H1 (cell line): ENCODE measurements around the gene DDX31. TPM values are rescaled to one million over a fixed set of nuclear protein-coding genes. Genes with fewer than 3 reads are reported as not detected.

Experiments used
- CTCF ChIA-PET: fragments of 300-600 bp; sonication (Branson Sonifier 250); formaldehyde crosslinking; loops from one replicate; lab custom pipeline; 2021; ENCODE audit not compliant: partially characterized antibody; lab: Charles Lee
- POLR2A ChIA-PET: fragments of 300-600 bp; sonication (Branson Sonifier 250); formaldehyde crosslinking; loops from one replicate; lab custom pipeline; 2021; ENCODE audit warnings: inconsistent platforms; ENCODE audit not compliant: partially characterized antibody; lab: Charles Lee
- DNase-seq, 2 experiments: peaks; one replicate each; pipeline versions ENCODE4 v3.0.0 to v3.0.0-alpha.2; 2010 to 2022; ENCODE audit warnings: low spot score in 2 of 2, low read depth in 1 of 2, mixed read lengths in 1 of 2
- FAIRE-seq: peaks from 2 replicates; lab custom pipeline; 2011; peaks lifted over from hg19 to GRCh38; lab: Jason Lieb, UNC
- H2AFZ ChIP-seq: 2 replicates; pipeline ENCODE4 v1.8.1; 2012; ENCODE audit warnings: low read length, inconsistent platforms
- H2AK5ac ChIP-seq: 2 replicates; pipeline ENCODE4 v1.6.1; 2013; ENCODE audit warnings: low read depth, low read length
- H2BK120ac ChIP-seq: replicated peaks from 2 replicates; pipeline ENCODE3; 2013; ENCODE audit warnings: low read depth, low read length, inconsistent platforms
- H2BK12ac ChIP-seq: 2 replicates; pipeline ENCODE4 v1.6.1; 2013; ENCODE audit warnings: low read depth, low read length
- H2BK15ac ChIP-seq: 2 replicates; pipeline ENCODE4 v1.6.1; 2013; ENCODE audit warnings: low read length
- H2BK20ac ChIP-seq: 2 replicates; pipeline ENCODE4 v1.6.1; 2013; ENCODE audit warnings: low read length
- H2BK5ac ChIP-seq: 2 replicates; pipeline ENCODE4 v1.6.1; 2013; ENCODE audit warnings: low read depth, low read length
- H3K14ac ChIP-seq: 2 replicates; pipeline ENCODE4 v1.6.1; 2013; ENCODE audit warnings: inconsistent platforms; ENCODE audit not compliant: insufficient read length
- H3K18ac ChIP-seq: 2 replicates; pipeline ENCODE4 v1.6.1; 2013; ENCODE audit warnings: low read length; ENCODE audit errors: extremely low read depth
- H3K23ac ChIP-seq: 2 replicates; pipeline ENCODE4 v1.6.1; 2013; ENCODE audit warnings: inconsistent platforms; ENCODE audit not compliant: insufficient read length
- H3K23me2 ChIP-seq: 2 replicates; pipeline ENCODE4 v1.6.1; 2013; ENCODE audit warnings: low read depth, low read length
- H3K27ac ChIP-seq: 2 replicates; pipeline ENCODE4 v1.6.1; 2011; ENCODE audit warnings: low read depth, low read length, inconsistent platforms
- H3K27me3 ChIP-seq, 4 experiments: replicated peaks in 1 of 4; 1 replicate in 1 of 4; 2 replicates in 3 of 4; pipeline versions ENCODE4 v1.6.1 to v1.8.1; 2011 to 2013; ENCODE audit warnings: low read length in 3 of 4, mild to moderate bottlenecking in 3 of 4, inconsistent platforms in 2 of 4, mixed read lengths in 2 of 4, moderate library complexity in 1 of 4; ENCODE audit not compliant: control insufficient read depth in 3 of 4, insufficient read depth in 3 of 4; ENCODE audit errors: extremely low read depth in 1 of 4
- H3K36me3 ChIP-seq, 4 experiments: 2 replicates each; pipeline versions ENCODE4 v1.6.1 to v1.8.1; 2011 to 2013; ENCODE audit warnings: mild to moderate bottlenecking in 4 of 4, low read length in 3 of 4, moderate library complexity in 2 of 4, control low read depth in 1 of 4, inconsistent platforms in 1 of 4; ENCODE audit not compliant: insufficient read depth in 4 of 4, control insufficient read depth in 2 of 4
- H3K4ac ChIP-seq: replicated peaks from 2 replicates; pipeline ENCODE3; 2013; ENCODE audit warnings: low read length, low read depth, mixed read lengths, inconsistent platforms; ENCODE audit not compliant: insufficient read length
- H3K4me1 ChIP-seq, 4 experiments: replicated peaks in 1 of 4; 1 replicate in 1 of 4; 2 replicates in 3 of 4; pipeline versions ENCODE4 v1.6.1 to v1.8.1; 2011 to 2013; ENCODE audit warnings: low read length in 3 of 4, inconsistent platforms in 2 of 4, mixed read lengths in 1 of 4; ENCODE audit not compliant: insufficient read depth in 4 of 4, control insufficient read depth in 3 of 4
- H3K4me2 ChIP-seq, 2 experiments: 2 replicates each; pipeline versions ENCODE4 v1.6.1 to v1.8.1; 2011 to 2013; ENCODE audit warnings: low read depth in 2 of 2, low read length in 2 of 2, control low read depth in 1 of 2, inconsistent platforms in 1 of 2, mild to moderate bottlenecking in 1 of 2; ENCODE audit not compliant: insufficient read depth in 1 of 2
- H3K4me3 ChIP-seq, 4 experiments: fragments of 200-600, 300-600 bp in 1 of 4; sonication (generic), shearing (Covaris generic), sonication (Bioruptor Twin) in 1 of 4; 2 replicates each; pipeline versions ENCODE4 v1.5.1 to v1.8.1; 2011 to 2016; ENCODE audit warnings: low read length in 4 of 4, low read depth in 3 of 4, control low read depth in 2 of 4, inconsistent platforms in 2 of 4, mild to moderate bottlenecking in 2 of 4, mixed read lengths in 1 of 4, moderate library complexity in 1 of 4; ENCODE audit not compliant: insufficient read depth in 2 of 4; ENCODE audit errors: extremely low read depth in 1 of 4
- H3K56ac ChIP-seq: replicated peaks from 2 replicates; pipeline ENCODE3; 2013; ENCODE audit warnings: low read depth, mild to moderate bottlenecking, mixed read lengths, low read length, inconsistent platforms; ENCODE audit not compliant: insufficient read length
- H3K79me1 ChIP-seq: 2 replicates; pipeline ENCODE4 v1.6.1; 2013; ENCODE audit warnings: low read depth, low read length, control low read depth
- H3K79me2 ChIP-seq, 2 experiments: 2 replicates each; pipeline versions ENCODE4 v1.6.1 to v1.8.1; 2012 to 2013; ENCODE audit warnings: low read length in 2 of 2, mild to moderate bottlenecking in 2 of 2, inconsistent platforms in 1 of 2; ENCODE audit not compliant: insufficient read depth in 2 of 2, control insufficient read depth in 1 of 2
- H3K9ac ChIP-seq, 4 experiments: replicated peaks in 1 of 4; 1 replicate in 1 of 4; 2 replicates in 3 of 4; pipeline versions ENCODE4 v1.6.1 to v1.8.1; 2011 to 2013; ENCODE audit warnings: low read depth in 3 of 4, low read length in 3 of 4, control low read depth in 2 of 4, mild to moderate bottlenecking in 2 of 4, moderate library complexity in 2 of 4, inconsistent platforms in 1 of 4; ENCODE audit errors: extremely low read depth in 1 of 4
- H3K9me3 ChIP-seq, 2 experiments: 2 replicates each; pipeline versions ENCODE4 v1.6.1 to v1.8.1; 2012 to 2013; ENCODE audit warnings: mild to moderate bottlenecking in 2 of 2, moderate library complexity in 2 of 2, control low read depth in 1 of 2, inconsistent platforms in 1 of 2, low read depth in 1 of 2, low read length in 1 of 2, mixed read lengths in 1 of 2; ENCODE audit not compliant: insufficient read depth in 2 of 2
- H4K20me1 ChIP-seq, 2 experiments: replicated peaks in 1 of 2; 2 replicates each; pipeline versions ENCODE3 to v1.8.1; 2011 to 2013; ENCODE audit warnings: inconsistent platforms in 2 of 2, low read length in 2 of 2, mild to moderate bottlenecking in 1 of 2; ENCODE audit not compliant: insufficient read depth in 2 of 2, control insufficient read depth in 1 of 2
- H4K5ac ChIP-seq: 2 replicates; pipeline ENCODE4 v1.6.1; 2013; ENCODE audit warnings: low read length, low read depth, mixed read lengths, inconsistent platforms; ENCODE audit not compliant: insufficient read length
- H4K8ac ChIP-seq: 2 replicates; pipeline ENCODE4 v1.8.0; 2013; ENCODE audit warnings: mild to moderate bottlenecking, moderate library complexity, low read length, inconsistent platforms; ENCODE audit not compliant: insufficient read depth; ENCODE audit errors: extremely low read depth
- H4K91ac ChIP-seq: replicated peaks from 2 replicates; pipeline ENCODE3; 2013; ENCODE audit warnings: low read length, mixed read lengths, inconsistent platforms; ENCODE audit not compliant: insufficient read length
- BRCA1 ChIP-seq: IDR thresholded peaks from 2 replicates; pipeline ENCODE4 v1.6.1; 2012; ENCODE audit warnings: low read depth, low read length, improper control_type of control experiment
- CBX5 ChIP-seq: fragments of 300-800, 300-1000 bp; sonication (generic); IDR thresholded peaks from 2 replicates; pipeline ENCODE4 v1.7.1; 2016; ENCODE audit warnings: antibody characterized with exemption, low read length, low read depth
- CTBP2 ChIP-seq: IDR thresholded peaks from 2 replicates; pipeline ENCODE4 v1.7.0; 2011; ENCODE audit warnings: borderline replicate concordance, mild to moderate bottlenecking, moderate library complexity, mixed read lengths, low read length; ENCODE audit not compliant: insufficient read depth, insufficient read length
- HDAC6 ChIP-seq: IDR thresholded peaks from one replicate; pipeline ENCODE4 v1.7.1; 2012; ENCODE audit warnings: low read depth, mild to moderate bottlenecking, inconsistent platforms, low read length, moderate library complexity
- JUN ChIP-seq: IDR thresholded peaks from 2 replicates; pipeline ENCODE4 v1.6.1; 2011; ENCODE audit warnings: low read depth, mild to moderate bottlenecking, improper control_type of control experiment, low read length
- MAX ChIP-seq: IDR thresholded peaks from 2 replicates; pipeline ENCODE4 v1.6.1; 2012; ENCODE audit warnings: inconsistent platforms
- PHF8 ChIP-seq: fragments of 200-600 bp; sonication (generic); conservative IDR thresholded peaks from 2 replicates; pipeline ENCODE4 v1.7.1; 2012; ENCODE audit warnings: low read depth, mild to moderate bottlenecking, inconsistent platforms, low read length, moderate library complexity
- POLR2AphosphoS5 ChIP-seq: IDR thresholded peaks from 2 replicates; pipeline ENCODE4 v1.6.1; 2011; ENCODE audit warnings: low read depth, low read length
- RNF2 ChIP-seq: fragments of 200-900, 300-1000 bp; sonication (generic); IDR thresholded peaks from 2 replicates; pipeline ENCODE4 v1.7.1; 2016; ENCODE audit warnings: borderline replicate concordance, low read depth, mild to moderate bottlenecking, antibody characterized with exemption, low read length; ENCODE audit not compliant: poor library complexity, severe bottlenecking; ENCODE audit errors: missing control alignments
- SAP30 ChIP-seq: fragments of 300-600 bp; sonication (generic); IDR thresholded peaks from 2 replicates; pipeline ENCODE4 v1.7.1; 2012; ENCODE audit warnings: low read length, moderate library complexity, mild to moderate bottlenecking, inconsistent platforms; ENCODE audit not compliant: insufficient read depth, insufficient replicate concordance
- SIN3A ChIP-seq, 2 experiments: IDR thresholded peaks in 1 of 2; conservative IDR thresholded peaks in 1 of 2; 2 replicates each; pipeline ENCODE4 v1.6.1; 2011 to 2012; ENCODE audit warnings: low read length in 2 of 2, improper control_type of control experiment in 1 of 2, low read depth in 1 of 2, mild to moderate bottlenecking in 1 of 2
- SP1 ChIP-seq: IDR thresholded peaks from 2 replicates; pipeline ENCODE4 v1.6.1; 2011; ENCODE audit warnings: low read depth, low read length
- TEAD4 ChIP-seq: IDR thresholded peaks from 2 replicates; pipeline ENCODE4 v1.6.1; 2012; ENCODE audit warnings: low read depth, low read length, inconsistent platforms, mixed read lengths
- YY1 ChIP-seq: IDR thresholded peaks from 2 replicates; pipeline ENCODE4 v1.6.1; 2011; ENCODE audit warnings: low read depth, mild to moderate bottlenecking, low read length
- WGBS, 2 experiments: shearing (Covaris generic) in 1 of 2; methylation state at CpG; one replicate each; pipeline versions ENCODE4 v1.1.6 to v1.1.7; 2013 to 2015; ENCODE audit warnings: low lambda C conversion rate in 2 of 2, mixed read lengths in 2 of 2, inconsistent platforms in 1 of 2, low coverage in 1 of 2, missing lambda C conversion rate in 1 of 2; ENCODE audit not compliant: insufficient replicate concordance in 2 of 2, insufficient coverage in 1 of 2, insufficient read length in 1 of 2; ENCODE audit errors: extremely low coverage in 1 of 2, missing lambda C conversion rate in 1 of 2; 5-methylcytosine and 5-hydroxymethylcytosine counted together
- polyA plus RNA-seq, 7 experiments: library from polyadenylated mRNA; depleted of rRNA in 3 of 7; stranded (reverse) in 5 of 7; unstranded in 2 of 7; fragments of >200 nt in 5 of 7; fragments of 200-250 nt in 2 of 7; gene quantifications; 1 replicate in 5 of 7; 2 replicates in 1 of 7; 4 replicates in 1 of 7; pipeline versions ENCODE4 v1.2.1 to v1.2.3, GENCODE V29; 2011 to 2013; ENCODE audit warnings: missing spikeins in 2 of 7, mixed read lengths in 2 of 7
- total RNA-seq: library from RNA; stranded (reverse); fragmentation: NEBNext Ultra II Directional; extraction: Animal tissue kit (Norgen Biotek cat#: 25700); gene quantifications from 2 replicates; pipeline ENCODE4 v1.2.1, GENCODE V29; 2021

Gene DDX31
- total and polyA plus RNA-seq, 2 of the 8 experiments (the other 6 are each of a cell fraction or from before 2014, with no cell fraction given) = 9.5 to 23.7 TPM

GRCh38 chr9:132627106-132627505 lies 42.7 kb downstream of the DDX31 start:
- H3K18ac ChIP-seq = no peak overlapping the region
- WGBS, 2 experiments = 88% methylated on average over 7 of the region's 7 CpGs; no CpG with 5 or more reads in 1 of the 2 experiments
- POLR2A ChIA-PET = no interaction called here
- H2BK12ac ChIP-seq = no peak overlapping the region
- FAIRE-seq (no peak), DNase-seq (no peak)
- H3K4me2 ChIP-seq = no peak overlapping the region
- 0 out of 7 replicates have a peak, but pooled peaks cover 0 to 3% (median 0%) of the 10 kb centered on the region in 4 experiments for H3K4me1 ChIP-seq
- no peaks in the 10 kb centered on the region; the same call in 1 of the 2 replicates for H3K79me1 ChIP-seq
- H4K20me1 ChIP-seq = peaks cover 2 to 5% of the 10 kb centered on the region in 2 experiments
- no peaks in the 10 kb centered on the region for H3K23me2 ChIP-seq
- no peak overlapping the region for H3K4ac ChIP-seq
- CTCF ChIA-PET = no interaction called here
- H2AFZ ChIP-seq = no peak overlapping the region
- H2BK15ac ChIP-seq = no peak overlapping the region
- no peak overlapping the region for H4K8ac ChIP-seq
- H3K14ac ChIP-seq = no peak overlapping the region
- no peak overlapping the region for H3K27ac ChIP-seq
- no peak overlapping the region for H4K5ac ChIP-seq
- no peak overlapping the region for H3K9ac ChIP-seq
- no peaks in the 10 kb centered on the region for H3K9me3 ChIP-seq
- H2BK5ac ChIP-seq = no peak overlapping the region
- H2AK5ac ChIP-seq = no peak overlapping the region
- H2BK20ac ChIP-seq = no peak overlapping the region
- no peak overlapping the region for H3K23ac ChIP-seq
- H3K4me3 ChIP-seq = no peak overlapping the region
- peaks cover 5 to 35% (median 19%) of the 10 kb centered on the region in 4 experiments; a peak in 6 of 8 replicates for H3K36me3 ChIP-seq
- H3K56ac ChIP-seq = no peak overlapping the region
- no peak overlapping the region for H4K91ac ChIP-seq
- H2BK120ac ChIP-seq = no peak overlapping the region
- no peaks in the 10 kb centered on the region for H3K79me2 ChIP-seq
- no peaks in the 10 kb centered on the region for H3K27me3 ChIP-seq
- TF ChIP-seq HDAC6 (no peak), MAX (no peak), CTBP2 (no peak), SIN3A (conservative IDR thresholded peaks at IDR 0.05 in 1 of 2, IDR thresholded peaks at IDR 0.05 in 1 of 2; ENCODE audit: low read depth in 1 of 2, low read length in 2 of 2) (no peak), SP1 (no peak), PHF8 (no peak), CBX5 (no peak), YY1 (no peak), RNF2 (no peak), SAP30 (no peak), JUN (no peak), BRCA1 (no peak), POLR2AphosphoS5 (no peak), TEAD4 (no peak)
